Stimulated activated CD4-positive, alpha-beta T cell treated with anti-CD3 and anti-CD28 coated beads, Interleukin-4, amount 100 ng/mL, for 1 hour (primary cell): ENCODE measurements around the gene KERA.
"Not testable (repeated sequence)": the region's sequence is repeated elsewhere in the genome, so short reads cannot be mapped to it uniquely, and the experiment has no call there.

Source experiments
- DNase-seq: peaks from one replicate; pipeline ENCODE4 v3.0.0-alpha.2; 2020

The KERA gene, protein sequence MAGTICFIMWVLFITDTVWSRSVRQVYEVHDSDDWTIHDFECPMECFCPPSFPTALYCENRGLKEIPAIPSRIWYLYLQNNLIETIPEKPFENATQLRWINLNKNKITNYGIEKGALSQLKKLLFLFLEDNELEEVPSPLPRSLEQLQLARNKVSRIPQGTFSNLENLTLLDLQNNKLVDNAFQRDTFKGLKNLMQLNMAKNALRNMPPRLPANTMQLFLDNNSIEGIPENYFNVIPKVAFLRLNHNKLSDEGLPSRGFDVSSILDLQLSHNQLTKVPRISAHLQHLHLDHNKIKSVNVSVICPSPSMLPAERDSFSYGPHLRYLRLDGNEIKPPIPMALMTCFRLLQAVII

DNA sequence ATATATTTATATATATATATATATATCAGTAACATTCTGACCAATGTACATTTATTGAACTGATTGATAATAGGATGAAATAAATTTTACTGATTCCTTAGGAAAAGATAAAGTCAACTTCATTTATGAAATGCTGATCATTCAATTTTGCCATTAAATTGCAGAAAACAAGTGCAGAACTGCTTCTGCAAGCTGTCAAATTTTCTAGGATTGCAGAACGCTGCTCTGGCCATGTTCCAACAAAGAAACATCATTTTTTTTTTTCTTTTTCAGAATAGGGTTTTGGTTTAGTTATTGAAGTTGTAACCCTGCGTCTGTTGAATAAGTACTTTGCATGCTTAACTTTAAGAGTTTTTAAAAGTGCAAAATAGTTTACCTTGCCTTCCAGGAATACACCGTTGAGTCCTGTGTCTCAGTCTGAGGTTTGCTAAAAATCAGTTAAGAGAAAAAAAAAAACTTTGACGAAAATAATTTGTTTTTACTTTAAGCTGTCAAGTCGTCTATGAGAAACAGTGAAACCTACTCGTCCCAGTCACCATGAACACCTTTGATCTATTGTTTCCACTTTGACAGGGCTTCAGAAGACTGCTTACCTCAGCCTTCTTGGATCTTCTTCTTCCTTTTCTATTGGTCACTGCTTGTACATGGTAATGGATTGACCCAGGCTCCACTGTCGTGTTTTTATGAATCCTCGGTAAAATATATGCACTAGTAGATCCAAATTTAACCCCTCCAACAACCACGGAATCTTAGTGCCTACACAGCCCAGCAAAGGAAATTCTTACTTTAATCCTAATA lies at the start of gene KERA:
KERA (minus strand) TSS at position 657 of the 798 bp plus-strand sequence. CDS start 1,743 bp downstream, outside the sequence.
- DNase-seq = no peak

DNA sequence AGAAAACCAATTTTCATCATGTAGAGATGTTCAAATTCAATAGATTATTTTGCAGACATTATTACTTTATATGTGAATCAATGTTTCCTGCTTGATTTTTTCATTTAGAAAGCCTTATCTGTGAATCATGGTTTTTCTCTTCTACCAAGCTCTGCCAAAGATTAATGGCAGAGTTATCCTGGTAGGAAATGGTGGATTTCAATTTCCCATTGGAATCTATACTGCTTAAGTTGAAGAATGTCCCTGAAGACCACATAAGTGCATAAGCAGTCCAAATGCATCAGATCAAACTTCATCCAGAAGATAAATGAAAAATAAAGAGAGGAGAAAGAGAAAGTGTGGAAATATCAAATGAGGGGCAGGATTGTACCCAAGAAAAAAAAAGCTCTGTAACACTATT lies 48.5 kb upstream of the KERA start:
- no peak for DNase-seq

DNA sequence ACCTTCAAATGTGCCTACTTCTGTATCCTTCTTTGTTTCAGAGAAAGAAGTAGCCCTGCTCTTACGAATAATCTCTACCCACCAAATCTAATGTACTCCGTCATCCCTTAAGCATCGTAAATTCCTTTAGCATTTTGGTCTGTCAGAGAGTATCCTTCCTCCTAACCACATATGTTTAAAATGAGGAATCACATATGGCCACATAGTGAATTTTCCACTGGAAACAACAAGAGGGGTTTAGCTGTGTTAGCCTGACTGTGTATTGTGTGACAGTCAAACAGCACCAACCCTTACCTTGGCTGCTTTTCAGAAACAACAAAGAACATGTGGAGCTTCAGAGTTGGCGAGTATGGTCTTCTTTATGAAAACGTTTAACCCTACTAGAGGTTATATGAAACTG lies 48.0 kb upstream of the KERA start:
- no peak for DNase-seq

DNA sequence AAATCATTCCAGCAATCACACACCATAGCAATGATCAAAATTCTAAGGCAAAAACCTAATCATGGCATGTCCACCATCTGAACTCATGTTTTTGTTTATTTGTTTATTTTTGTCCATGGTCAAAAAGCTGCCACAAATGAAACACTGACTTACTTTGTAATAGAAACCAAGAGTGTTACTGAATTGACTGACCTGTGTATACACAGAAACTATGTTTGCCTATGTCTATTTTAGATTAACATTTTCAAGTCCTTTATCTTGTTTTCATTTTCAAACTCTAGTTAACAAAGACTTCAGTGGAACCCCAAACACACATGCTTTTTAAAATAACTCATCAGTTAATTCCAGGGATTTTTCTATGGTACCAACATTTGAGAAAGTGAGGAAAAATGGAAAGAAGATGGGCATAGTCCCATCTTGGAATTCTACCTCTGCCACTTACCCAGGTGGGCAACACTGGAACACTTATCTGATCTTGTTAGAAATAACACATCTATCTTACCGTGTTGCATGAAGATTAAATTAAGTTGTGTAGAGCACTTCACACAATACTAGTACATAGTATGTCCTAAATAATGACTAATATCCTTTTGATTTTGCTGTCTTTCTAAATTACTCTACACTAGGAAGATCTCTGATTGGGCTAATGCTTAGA lies 47.1 kb upstream of the KERA start:
- DNase-seq = no peak

DNA sequence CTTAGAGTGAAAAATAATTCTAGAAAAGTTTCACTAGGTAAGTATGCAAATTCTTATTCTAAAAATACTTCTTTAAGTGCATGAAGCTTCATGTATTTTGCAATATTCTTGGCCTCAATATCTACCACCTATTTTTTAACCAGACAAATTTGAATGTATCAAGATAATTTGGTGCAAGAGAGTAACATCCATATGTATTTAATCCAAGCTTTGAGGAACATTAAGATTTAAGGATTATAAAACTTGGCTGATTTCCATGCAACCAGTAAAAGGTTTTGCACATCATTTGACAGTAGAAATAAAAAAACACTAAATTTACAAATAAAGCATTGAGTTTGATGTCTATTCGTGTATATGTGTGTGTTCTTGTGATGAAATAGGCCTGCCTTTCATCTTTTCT lies 45.8 kb upstream of the KERA start:
- DNase-seq = no peak

DNA sequence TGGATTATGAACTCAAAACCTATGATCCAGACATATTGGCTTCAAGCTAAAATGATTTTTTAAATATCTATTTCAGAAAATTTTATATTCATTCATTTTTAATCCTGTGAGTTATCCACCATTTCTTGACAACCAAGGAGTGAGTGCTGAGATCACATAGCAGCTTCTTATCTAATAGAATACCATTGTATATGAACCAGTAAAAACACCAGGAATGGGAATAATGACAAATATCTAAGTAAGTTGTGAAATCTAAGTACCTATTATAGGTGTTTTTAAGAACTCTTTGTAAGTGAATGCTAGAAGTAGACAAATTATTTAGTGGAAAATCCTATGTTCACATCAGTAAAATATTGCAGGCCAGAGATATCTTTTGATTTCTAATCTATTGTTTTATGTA lies 45.3 kb upstream of the KERA start:
- DNase-seq = no peak

DNA sequence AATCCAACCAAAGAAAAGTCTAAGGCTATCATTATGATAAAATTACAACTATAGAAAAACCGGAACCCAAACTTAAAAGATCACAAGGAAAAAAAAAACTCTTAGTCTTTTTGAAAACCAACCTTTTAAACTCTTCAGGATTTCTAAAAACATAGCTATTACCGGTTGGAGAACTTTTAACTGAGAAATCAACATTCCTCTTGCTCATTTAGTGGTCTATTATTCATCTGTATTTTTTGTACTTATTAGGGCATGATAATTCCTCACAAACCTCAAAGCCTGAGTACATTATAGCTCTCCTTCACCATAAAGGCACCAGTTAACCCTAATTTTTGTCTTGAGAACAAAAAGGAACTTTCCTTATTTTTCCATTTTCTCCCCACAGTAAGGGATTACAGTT lies 43.1 kb upstream of the KERA start:
- no peak for DNase-seq

DNA sequence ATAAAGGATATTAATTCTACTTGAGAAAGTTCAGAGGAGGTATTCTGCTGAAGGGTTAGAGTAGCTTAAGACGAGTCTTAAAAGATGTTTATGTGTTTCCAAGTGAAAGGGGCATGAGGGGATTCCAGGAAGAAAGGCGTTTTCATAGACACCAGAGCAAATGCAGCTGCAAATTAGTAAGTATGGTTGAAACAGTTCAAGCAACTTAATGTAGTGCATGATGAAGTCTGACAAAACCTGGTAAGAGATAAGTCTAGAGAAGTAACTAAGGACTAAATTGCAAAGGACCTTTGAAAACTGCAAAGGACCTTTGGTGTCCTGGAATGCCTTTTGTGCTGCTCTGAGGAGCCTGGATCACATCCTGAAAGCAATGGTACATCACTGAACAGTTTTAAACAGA lies 42.0 kb upstream of the KERA start:
- DNase-seq = no peak

DNA sequence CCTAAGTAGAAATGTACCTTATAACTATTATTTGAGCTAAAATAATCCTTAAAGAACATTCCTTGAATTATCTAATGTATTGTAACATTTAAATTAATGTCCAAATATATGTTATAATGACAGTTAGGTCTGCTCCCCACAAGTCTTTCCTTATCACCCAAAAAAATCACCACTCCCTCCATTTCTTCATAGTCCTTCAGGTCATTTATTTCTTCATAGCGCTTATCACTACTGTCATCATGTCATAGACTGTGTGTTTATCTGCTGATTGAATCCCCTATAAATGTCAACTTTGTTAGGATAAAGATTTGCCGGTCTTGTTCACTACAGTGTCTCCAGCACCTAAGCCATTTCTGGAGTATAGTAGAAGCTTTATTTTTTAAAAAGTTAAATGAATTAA lies 41.5 kb upstream of the KERA start:
- no peak for DNase-seq

DNA sequence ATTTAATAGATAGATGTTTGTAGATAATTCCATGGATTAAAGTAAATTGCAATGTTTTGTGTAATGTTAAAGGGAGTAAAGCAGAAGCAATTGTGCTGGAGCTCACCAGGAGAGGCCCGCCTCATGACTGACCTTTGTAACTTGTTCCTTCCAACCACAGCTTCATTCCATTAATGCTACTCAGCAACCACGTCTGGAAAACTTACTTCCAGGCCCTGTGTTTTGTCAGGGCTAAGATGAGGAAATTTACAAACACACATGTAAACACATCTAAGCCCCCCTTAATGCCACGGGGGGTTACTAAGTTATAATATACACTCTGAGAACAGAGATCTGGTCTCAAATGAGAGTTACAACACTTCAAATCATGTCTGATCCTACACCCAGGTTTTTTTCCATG lies 41.1 kb upstream of the KERA start:
- DNase-seq = no peak

DNA sequence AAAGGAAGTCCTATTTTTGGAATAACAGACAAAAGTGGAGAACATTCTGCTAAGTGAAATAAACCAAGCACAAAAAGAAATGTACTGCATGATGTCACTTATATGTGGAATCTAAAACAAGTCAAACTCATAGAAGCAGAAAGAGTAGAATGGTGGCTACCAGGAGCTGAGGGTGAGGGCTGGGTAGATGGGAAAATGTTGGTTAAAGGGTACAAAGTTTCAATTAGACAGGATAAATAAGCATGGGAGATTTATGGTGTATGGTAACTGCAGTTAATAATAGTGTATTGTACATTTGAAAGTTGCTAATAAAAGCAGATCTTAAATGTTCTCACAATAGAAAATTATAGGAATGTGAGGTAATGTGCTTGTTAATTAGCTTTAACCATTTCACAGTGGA lies 40.6 kb upstream of the KERA start:
- DNase-seq = no peak

DNA sequence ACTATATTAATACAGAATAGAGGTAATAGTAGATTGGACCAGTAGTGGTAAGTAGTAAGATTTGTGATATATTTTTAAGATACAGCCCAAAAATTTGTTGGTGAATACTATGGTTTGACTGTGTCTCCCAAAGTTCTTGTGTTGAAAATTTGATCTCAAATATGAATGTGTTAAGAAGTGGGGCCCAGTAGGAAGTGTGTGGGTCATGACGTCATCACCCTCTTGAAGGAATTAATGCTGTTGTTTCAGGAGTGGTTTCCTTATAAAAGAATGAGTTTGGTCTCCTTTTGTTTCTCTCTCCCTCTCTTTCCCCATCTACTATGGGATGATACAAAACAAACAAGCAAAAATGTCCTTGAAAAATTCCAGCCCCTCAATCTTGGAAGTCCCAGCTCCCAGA lies 37.1 kb upstream of the KERA start:
- no peak for DNase-seq

DNA sequence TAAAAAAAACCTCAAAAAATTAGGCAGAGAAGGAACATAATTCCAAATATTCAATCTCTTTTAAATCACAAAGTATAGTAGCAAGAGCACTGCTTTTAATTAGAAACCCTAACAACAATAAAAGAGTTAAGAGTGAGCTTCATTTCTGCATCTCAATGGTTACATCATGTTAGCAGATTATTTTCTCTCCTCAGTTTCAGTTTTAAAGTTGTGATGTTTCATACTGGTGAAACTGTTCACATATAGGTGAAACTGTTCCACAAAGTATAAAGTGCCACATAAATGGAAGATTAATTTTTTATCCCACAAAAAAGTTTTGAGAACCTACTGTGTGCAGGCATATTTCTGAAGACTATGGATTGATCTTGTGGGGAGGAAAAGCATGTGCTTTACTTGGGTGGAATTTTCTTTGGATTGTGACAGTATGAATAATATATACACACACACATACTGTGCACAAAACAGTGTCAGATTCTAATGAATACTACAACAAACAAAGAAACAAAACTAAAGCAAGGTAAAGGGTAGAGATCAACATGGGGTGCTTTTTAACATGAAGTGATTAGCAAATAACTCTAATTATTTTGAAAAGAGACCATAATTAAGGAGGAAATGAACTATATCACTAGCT lies 36.3 kb upstream of the KERA start:
- no peak for DNase-seq

DNA sequence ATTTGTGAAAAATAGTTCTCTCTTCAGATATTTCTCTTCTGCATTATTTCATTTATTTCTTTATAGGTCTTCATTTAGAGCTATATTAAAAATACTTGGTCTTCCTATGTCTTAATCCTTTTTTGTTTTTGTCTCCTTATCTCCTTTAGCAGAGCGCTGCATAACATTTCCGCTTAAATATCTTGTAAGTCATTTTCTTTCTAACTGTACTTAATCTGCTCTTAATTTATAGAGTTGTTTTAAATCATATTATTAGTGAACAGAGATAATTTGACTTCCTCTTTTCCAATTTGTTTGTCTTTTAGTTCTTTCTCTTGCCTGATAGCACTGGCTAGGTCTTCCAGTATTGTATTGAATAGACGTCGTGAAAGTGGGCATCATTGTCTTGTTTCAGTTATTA lies 35.5 kb upstream of the KERA start:
- DNase-seq = no peak

DNA sequence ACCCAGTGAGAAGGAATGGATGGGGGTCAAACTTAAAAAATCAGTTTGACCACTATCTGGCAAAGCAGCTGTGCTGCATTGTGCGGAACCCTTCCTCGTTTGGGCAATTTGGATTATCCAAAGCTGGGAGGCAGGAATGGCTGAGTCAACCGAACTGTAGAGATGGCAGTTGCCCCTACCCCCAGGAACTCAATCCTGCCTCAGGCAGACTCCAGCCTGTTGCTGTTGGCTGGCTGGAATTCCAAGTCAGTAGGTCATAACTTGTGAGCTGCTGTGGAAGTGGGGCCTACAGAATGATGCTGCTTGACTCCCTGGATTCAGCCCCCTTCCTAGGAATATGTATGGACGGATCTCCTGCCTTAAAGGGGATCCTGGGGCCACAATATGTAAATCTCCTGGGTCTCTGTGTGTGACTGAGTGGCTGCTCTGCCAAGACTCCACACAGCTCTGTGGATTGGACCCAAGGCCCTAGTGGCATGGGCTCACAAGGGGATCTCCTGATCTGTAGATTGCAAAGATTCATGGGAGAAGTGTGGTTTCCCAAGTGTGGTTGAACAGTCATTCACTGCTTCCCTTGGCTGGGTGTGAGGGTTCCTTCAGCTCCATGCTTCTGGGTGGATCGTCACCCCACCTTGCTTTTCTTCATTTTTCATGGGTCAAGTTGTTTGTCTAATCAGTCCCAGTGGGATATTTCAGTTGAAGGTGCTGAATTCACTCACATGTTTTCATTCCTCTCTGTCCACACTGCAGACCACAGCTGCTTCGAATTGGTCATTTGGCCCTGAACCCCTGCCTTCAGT lies 34.3 kb upstream of the KERA start:
- no peak for DNase-seq

DNA sequence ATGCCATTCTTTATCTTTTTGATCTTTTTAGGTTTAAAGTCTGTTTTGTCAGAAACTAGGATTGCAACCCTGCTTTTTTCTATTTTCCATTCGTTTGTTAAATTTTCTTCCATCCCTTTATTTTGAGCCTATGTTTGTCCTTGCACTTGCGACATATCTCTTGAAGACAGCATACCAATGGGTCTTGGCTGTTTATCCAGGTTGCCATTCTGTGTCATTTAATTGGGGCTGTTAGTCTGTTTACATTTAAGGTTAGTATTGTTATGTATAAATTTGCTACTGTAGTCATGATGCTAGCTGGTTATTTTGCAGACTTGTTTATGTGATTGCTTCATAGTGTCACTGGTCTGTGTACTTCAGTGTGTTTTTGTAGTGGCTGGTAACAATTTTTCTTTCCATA lies 32.1 kb upstream of the KERA start:
- DNase-seq = not testable (repeated sequence)

DNA sequence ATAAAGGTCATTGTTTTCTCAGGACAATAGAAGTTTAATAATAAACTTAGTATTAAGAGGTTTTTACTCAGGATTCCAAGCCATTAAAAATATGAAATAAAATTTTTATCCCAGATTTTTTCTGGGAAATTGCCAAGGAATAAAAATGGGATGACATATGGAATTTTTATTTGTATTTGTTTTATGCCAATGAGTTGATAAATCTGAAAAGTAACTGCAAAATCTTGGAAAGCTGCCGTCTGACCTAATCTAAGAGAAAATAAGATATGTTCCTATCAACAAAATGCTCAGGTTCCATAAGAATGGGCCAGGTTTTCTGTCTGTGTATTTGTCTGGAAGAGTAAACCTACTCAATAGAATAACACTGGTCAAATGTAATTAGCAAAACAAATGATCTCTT lies 22.2 kb upstream of the KERA start:
- no peak for DNase-seq

DNA sequence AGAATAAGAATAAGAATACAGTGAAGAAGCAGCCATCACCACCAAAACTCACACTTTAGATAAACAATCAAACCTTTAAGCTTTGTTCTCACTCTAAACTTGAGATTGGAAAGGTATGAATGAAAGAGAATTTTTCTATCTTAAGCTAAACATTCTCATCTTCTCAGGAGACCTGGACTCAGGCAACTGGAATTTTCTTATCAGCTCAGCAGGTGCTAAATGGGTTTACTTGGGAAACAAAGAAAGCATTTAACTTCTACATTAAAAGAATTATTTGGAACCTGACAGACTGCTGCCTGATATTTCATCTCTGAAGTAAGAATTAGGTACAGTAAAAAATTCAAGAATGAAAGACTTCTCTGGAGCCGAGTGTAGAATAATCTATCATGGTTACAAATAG lies 20.7 kb upstream of the KERA start:
- DNase-seq = no peak

DNA sequence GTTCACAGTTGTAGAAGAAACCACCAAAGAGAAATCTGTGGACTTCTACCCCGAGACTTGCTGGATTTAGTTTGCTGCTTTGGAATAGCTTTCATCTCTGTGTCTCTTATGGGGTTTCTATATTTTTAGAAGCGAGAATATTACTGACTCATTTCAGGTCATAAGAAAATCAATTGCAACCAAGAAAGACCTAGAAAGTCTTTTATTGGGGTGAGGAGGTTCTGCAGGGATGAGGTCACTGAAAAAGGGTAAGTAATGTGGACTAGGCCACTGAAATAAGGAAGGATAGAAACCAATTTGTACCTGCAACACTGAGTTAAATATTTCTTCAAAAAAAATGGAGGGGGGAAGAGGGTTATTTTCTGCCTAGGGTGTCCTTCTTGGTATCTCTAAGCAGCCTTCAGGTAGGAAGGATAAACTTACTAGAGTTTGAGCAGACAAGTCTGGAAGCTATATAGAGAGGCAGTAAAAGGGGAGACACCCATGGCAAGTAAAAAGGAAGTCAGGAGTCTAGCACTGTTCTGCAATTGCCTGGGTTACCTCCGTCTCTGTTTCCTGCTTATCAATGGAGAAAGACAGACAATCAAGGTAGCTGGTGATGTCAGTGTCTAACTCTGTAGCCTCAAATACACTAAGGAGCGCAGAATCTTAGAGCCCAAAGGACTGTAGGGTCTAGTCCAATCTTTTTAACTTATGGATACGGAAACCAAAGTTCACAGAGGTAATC lies 19.6 kb upstream of the KERA start:
- DNase-seq = no peak

DNA sequence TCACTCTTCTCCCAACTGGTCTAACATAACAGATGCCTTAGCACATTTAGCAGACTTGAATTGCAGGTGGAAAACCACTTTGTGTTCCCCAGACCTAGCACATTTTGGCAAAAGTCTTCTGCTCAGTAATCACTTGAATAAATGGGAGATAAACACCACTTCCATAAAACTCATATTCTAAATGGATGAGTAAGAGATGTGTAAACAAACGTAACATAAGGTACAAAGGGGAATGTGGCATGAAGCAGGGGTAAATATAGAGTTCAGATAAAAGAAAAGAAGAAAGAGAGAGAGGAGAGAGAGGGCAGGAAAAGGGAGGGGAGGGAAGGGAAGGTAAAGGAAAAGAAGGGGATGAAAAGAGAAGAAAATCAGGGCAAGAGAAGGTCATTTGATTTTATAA lies 17.0 kb upstream of the KERA start:
- no peak for DNase-seq

DNA sequence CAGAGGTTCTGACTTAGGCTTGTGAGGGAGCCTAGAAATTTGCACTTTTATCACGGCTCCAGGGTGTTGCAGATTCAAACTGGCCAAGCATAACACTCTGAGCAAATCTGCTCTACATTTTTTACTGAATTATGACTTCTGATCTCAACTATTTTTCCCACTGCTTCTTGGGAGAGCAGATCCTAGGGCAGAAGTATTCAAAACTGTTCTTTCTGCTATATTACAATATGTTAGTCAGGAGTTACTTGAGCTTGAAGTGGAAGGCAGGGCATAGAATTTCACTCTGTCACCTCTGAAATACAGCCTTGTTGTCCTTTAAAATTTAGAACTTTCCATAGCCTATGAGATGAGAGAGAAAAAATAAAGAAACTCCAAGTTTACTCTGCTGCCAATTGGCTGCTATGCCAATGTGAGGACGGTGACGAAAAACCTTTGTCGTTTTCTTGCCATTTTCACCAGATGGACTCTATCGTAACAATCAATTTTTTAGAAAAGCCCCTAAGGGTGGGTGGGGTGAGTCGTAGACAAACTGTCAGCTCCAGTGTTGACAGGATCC lies 16.4 kb upstream of the KERA start:
- DNase-seq = no peak

DNA sequence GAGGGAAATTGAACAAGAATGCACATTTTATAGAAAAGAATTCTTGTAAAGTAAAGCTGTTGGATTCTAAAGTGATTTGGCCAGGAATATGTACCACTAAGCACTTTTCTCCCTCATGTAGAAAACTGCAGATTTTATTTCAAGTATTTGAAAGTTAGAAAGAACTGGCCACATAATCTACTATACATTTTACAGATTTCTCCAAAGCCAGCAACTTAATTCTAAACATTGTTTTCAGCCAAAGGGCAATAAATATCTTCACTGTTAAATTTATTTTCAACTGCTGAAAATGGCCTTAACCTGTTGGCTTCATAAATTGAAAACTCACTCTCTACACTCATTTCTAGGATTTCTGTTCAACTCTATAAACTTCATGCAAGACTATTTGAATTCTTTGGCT lies 15.6 kb upstream of the KERA start:
- no peak for DNase-seq
